ENCODE results near the gene S100A13.
A peak's percentile ranks its signal among the peaks of the same experiment; 100 is the strongest.
"Not testable (repeated sequence)": the region's sequence is repeated elsewhere in the genome, so short reads cannot be mapped to it uniquely, and the experiment has no call there.

S100A13 gene

DNA sequence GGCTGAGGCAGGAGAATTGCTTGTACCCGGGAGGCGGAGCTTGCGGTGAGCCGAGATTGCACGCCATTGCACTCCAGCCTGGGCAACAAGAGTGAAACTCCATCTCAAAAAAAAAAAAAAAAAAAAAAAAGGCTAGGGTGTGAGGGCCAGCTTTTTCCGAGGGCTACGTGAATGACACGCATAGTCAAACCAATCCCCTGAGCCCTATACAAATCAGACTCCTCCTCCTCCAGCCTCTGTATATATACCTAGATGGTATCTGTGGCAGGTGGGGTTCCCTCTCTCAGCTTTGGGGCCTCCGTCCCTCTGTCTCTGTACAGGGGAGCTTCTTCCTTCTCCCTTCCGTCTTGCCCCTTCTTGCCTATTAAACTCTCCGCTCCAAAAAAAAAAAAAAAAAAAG, 21.1 kb downstream of the S100A13 start:
- Histone ChIP-seq H3K27me3 (no peaks in the 10 kb centered on the region), H3K4me1 (peaks cover 54 to 74% (median 63%) of the 10 kb centered on the region in 10 experiments), H3K27ac (no peak overlapping the region), H3K4me2 (no peak overlapping the region), H3K9me3 (replicated peaks in 1 of 11) (no peaks in the 10 kb centered on the region), H3K4me3 (no peak overlapping the region), H3K9ac (no peak overlapping the region), H3K36me3 (no peaks in the 10 kb centered on the region), H4K20me1 (no peaks in the 10 kb centered on the region)
- TF ChIP-seq Cebpa-rat (IDR thresholded peaks at IDR 0.05), result no peak

- Histone ChIP-seq H3K9me3 (replicated peaks in 1 of 11) (no peaks in the 10 kb centered on the region), H3K27ac (peak overlapping the region in 8 of 11 experiments; percentile 53 to 99 (median 96); a peak in 12 of 22 replicates), H4K20me1 (no peaks in the 10 kb centered on the region), H3K27me3 (no peaks in the 10 kb centered on the region), H3K4me3 (no peak overlapping the region), H3K36me3 (no peaks in the 10 kb centered on the region), H3K4me1 (peaks cover 57 to 73% (median 67%) of the 10 kb centered on the region in 10 experiments), H3K4me2 (peak overlapping the region; percentile 40 to 97 (median 87); a peak in 20 of 22 replicates), H3K9ac (no peak overlapping the region)
- no peak for TF ChIP-seq Cebpa-rat (IDR thresholded peaks at IDR 0.05)
Measured at GRCh38 chr1:153602749-153603148, 24.6 kb downstream of the S100A13 start.

- H3K36me3 ChIP-seq, result no peaks in the 10 kb centered on the region
- peak overlapping the region; percentile 79 to 97 (median 89) for H3K4me2 ChIP-seq
- H3K9ac ChIP-seq, result peak overlapping the region in 9 of 11 experiments; percentile 52 to 90 (median 70); a peak in 17 of 22 replicates
- no peaks in the 10 kb centered on the region for H3K27me3 ChIP-seq
- no peaks in the 10 kb centered on the region for H3K9me3 ChIP-seq (replicated peaks in 1 of 11)
- H3K27ac ChIP-seq, result peak overlapping the region; percentile 27 to 99 (median 95); a peak in 21 of 22 replicates
- no peak overlapping the region for H3K4me3 ChIP-seq
- no peak for TF ChIP-seq Cebpa-rat (IDR thresholded peaks at IDR 0.05)
- no peaks in the 10 kb centered on the region for H4K20me1 ChIP-seq
- peaks cover 60 to 80% (median 74%) of the 10 kb centered on the region in 10 experiments for H3K4me1 ChIP-seq
Measured at GRCh38 chr1:153599847-153600246, 27.5 kb downstream of the S100A13 start.

DNA sequence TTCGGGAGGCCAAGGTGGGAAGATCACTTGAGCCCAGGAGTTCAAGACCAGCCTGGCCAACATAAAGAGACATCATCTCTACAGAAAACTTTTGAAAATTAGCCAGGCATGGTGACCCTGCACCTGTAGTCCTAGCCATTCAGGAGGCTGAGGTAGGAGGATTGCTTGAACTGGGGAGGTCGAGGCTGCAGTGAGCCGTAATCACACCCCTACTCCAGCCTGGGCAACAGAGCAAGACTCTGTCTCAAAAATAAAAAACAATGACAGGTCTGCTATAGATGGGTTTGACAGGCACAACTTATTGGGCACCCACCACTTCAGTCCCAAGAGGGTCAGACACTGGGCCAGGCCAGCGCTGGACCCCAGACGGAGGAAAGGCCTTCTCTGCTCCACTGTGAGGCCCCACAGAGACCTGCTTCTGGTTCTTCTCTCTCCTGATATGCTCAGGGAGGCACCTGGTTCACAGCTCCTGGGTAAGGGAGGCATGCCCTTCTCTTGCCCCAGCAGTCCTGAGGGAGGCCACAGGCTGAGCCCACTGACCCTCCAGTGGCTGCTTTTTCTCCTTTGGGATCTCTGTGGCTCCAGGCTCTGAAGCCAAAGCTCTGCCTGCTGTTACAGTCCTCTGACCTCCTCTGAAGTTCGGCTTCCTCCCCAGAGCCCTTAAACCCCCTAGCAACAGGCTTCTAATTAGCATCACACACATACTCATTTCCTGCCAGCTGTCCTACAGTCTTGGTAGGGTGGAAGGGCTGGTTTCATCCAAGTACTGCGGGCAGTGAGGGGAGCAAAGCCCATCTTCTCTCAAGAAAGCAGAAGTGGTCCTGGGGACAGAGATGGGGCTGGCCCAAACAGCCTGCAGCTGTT, 28.8 kb downstream of the S100A13 start:
- Histone ChIP-seq H3K27me3 (no peaks in the 10 kb centered on the region), H3K4me3 (peak overlapping the region in 6 of 10 experiments; percentile 32 to 53 (median 46); a peak in 8 of 20 replicates), H4K20me1 (no peaks in the 10 kb centered on the region), H3K36me3 (no peaks in the 10 kb centered on the region), H3K4me2 (peak overlapping the region; percentile 79 to 97 (median 91)), H3K4me1 (peaks cover 60 to 76% (median 71%) of the 10 kb centered on the region in 10 experiments), H3K27ac (peak overlapping the region; percentile 90 to 99 (median 95)), H3K9me3 (replicated peaks in 1 of 11) (no peaks in the 10 kb centered on the region), H3K9ac (peak overlapping the region; percentile 77 to 90 (median 85); a peak in 21 of 22 replicates)
- peak in 1 of 11 experiments; percentile 36; a peak in 1 of 22 replicates for TF ChIP-seq Cebpa-rat (IDR thresholded peaks at IDR 0.05)

DNA sequence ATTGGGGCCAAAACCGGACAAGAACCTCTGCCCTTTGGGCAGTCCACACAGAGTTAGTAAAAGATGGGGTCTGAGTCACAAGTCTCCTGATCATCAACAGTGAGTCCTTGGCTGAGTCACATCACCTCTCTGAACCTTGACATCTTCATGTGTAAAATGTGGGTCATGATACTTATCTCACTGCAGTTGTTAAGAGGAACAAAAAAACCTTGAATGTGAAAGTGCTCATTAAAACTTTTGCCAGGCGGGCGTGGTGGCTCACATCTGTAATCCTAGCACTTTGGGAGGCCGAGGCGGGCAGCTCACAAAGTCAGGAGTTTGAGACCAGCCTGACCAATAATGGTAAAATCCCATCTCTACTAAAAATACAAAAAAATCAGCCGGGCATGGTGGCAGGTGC, 30.1 kb downstream of the S100A13 start:
- H3K4me3 ChIP-seq, result no peak overlapping the region
- peak overlapping the region in 10 of 11 experiments; percentile 91 to 99 (median 96); a peak in 20 of 22 replicates for H3K27ac ChIP-seq
- no peaks in the 10 kb centered on the region for H4K20me1 ChIP-seq
- H3K27me3 ChIP-seq, result no peaks in the 10 kb centered on the region
- no peaks in the 10 kb centered on the region for H3K36me3 ChIP-seq
- H3K4me1 ChIP-seq, result peaks cover 51 to 64% (median 61%) of the 10 kb centered on the region in 10 experiments
- peak overlapping the region in 5 of 11 experiments; percentile 17 to 88 (median 83); a peak in 5 of 22 replicates for H3K9ac ChIP-seq
- H3K4me2 ChIP-seq, result peak overlapping the region; percentile 39 to 97 (median 91)
- no peak for TF ChIP-seq Cebpa-rat (IDR thresholded peaks at IDR 0.05)
- H3K9me3 ChIP-seq (replicated peaks in 1 of 11), result no peaks in the 10 kb centered on the region

DNA sequence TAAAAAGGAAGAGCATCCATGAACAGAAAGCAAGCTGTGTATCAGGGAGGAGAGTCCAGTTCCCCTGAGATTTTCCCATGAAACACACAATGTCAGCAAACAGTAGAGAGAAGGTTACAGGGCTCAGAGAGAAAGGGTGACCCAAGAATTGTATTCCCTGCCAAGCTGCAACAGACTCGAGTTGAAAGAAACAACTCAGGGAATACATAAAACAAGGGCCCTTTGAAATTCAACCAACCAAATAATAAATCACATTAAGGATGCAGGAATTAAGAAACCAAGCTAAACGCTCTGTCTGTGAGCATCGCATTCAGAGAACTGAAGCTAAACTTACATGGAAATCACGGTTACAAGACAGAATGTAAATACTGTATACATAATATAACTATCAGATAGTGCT, 34.6 kb downstream of the S100A13 start:
- H3K27me3 ChIP-seq, result no peaks in the 10 kb centered on the region
- no peak overlapping the region for H3K27ac ChIP-seq
- H3K36me3 ChIP-seq, result no peaks in the 10 kb centered on the region
- H3K4me3 ChIP-seq, result no peak overlapping the region
- no peak for TF ChIP-seq Cebpa-rat (IDR thresholded peaks at IDR 0.05)
- H3K9ac ChIP-seq, result no peak overlapping the region
- peaks cover 12 to 34% (median 27%) of the 10 kb centered on the region in 10 experiments for H3K4me1 ChIP-seq
- no peaks in the 10 kb centered on the region for H4K20me1 ChIP-seq
- H3K4me2 ChIP-seq, result no peak overlapping the region
- H3K9me3 ChIP-seq (replicated peaks in 1 of 11), result no peaks in the 10 kb centered on the region

DNA sequence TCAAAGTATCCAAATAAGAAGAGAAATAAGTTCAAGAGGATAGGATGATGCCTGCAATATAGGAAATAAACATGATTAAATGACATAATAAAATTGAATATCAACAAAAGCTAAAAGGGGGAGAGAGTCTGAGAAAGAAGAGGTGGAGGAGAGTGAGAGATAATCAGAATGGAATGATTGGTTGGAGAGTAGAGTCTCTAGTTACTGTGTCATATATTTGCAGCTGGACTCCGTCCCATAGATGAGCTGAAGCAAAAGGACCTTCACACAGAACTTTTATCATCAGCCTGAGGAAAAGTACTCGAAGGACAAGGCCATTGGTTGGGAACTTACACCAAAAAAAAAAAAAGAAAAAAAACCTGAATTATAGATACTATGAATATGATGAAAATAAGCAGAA, 38.8 kb downstream of the S100A13 start:
- TF ChIP-seq Cebpa-rat (IDR thresholded peaks at IDR 0.05), result no peak
- Histone ChIP-seq H3K9me3 (replicated peaks in 1 of 11) (no peaks in the 10 kb centered on the region), H3K27ac (no peak overlapping the region), H3K36me3 (no peaks in the 10 kb centered on the region), H3K4me2 (peak overlapping the region in 8 of 11 experiments; percentile 8 to 64 (median 46); a peak in 5 of 22 replicates), H3K4me3 (no peak overlapping the region), H3K9ac (no peak overlapping the region), H4K20me1 (no peaks in the 10 kb centered on the region), H3K4me1 (peaks cover 9 to 32% (median 21%) of the 10 kb centered on the region in 10 experiments), H3K27me3 (no peaks in the 10 kb centered on the region)

GRCh38 chr1:153588033-153588432, 39.3 kb downstream of the S100A13 start:
- H3K9ac ChIP-seq; H3K36me3 ChIP-seq; H3K9me3 ChIP-seq (replicated peaks in 1 of 11); H3K27ac ChIP-seq; H3K27me3 ChIP-seq; H4K20me1 ChIP-seq; H3K4me3 ChIP-seq: not testable (repeated sequence)
- Histone ChIP-seq H3K4me1 (peaks cover 9 to 31% (median 21%) of the 10 kb centered on the region in 10 experiments), H3K4me2 (peak overlapping the region in 9 of 11 experiments; percentile 34 to 64 (median 55); a peak in 14 of 22 replicates)

DNA sequence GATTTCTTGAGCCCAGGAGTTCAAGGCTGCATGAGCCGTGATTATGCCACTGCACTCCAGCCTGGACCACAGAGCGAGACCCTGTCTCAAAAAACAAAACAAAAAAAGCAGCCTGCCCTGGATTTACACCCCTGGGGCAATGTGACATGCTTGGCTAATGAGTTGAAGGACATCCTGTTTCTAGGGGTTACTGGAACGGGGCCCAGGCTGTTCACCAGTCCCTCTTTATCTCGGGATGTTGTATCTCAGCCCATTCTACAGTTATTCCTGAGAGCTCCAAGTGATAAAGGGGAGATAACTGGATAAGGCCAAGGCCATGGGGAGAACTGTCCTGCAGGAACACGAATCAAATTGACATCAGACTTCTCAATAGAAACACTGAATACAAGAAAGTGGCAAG, 40.0 kb downstream of the S100A13 start:
- Histone ChIP-seq H3K4me1 (peaks cover 9 to 27% (median 21%) of the 10 kb centered on the region in 10 experiments), H4K20me1 (no peaks in the 10 kb centered on the region), H3K9ac (no peak overlapping the region), H3K9me3 (replicated peaks in 1 of 11) (no peaks in the 10 kb centered on the region), H3K27ac (peak overlapping the region in 2 of 11 experiments; percentile 12 to 22; a peak in 2 of 22 replicates), H3K4me3 (no peak overlapping the region), H3K36me3 (no peaks in the 10 kb centered on the region), H3K27me3 (no peaks in the 10 kb centered on the region), H3K4me2 (peak overlapping the region in 9 of 11 experiments; percentile 34 to 64 (median 55); a peak in 19 of 22 replicates)
- no peak for TF ChIP-seq Cebpa-rat (IDR thresholded peaks at IDR 0.05)

Measured in BLaER1 treated with 17β-estradiol and CSF1 and Interleukin-3, amounts not matched to agents 10 nM and 100 nM (cell line).